ENCODE results near the gene YPEL3. TPM values are rescaled to one million over a fixed set of nuclear protein-coding genes. Genes with fewer than 3 reads are reported as not detected.
A peak's percentile ranks its signal among the peaks of the same experiment; 100 is the strongest.

YPEL3 gene
- total and polyA plus RNA-seq, 12 donors: 14.6 to 454 (median 94.5) TPM

GRCh38 chr16:30084816-30085159 lies 11.2 kb downstream of the YPEL3 start:
- H3K27ac ChIP-seq: peak overlapping the region in 3 of 5 donors; percentile 43 to 83 (median 73)
- 27 to 62% (median 49%) methylated on average over 2 to 17 of the region's 17 CpGs for WGBS, 4 donors
- peaks cover under 1 to 13% of the 10 kb centered on the region in 2 donors for H3K4me1 ChIP-seq (replicated peaks in 1 of 2)

GRCh38 chr16:30084096-30084815 lies 11.8 kb downstream of the YPEL3 start:
- DNase-seq: no peak
- Histone ChIP-seq H3K36me3 (replicated peaks in 1 of 2) (peaks cover 0 to 47% of the 10 kb centered on the region in 2 donors), H3K9me3 (replicated peaks in 1 of 3) (no peaks in the 10 kb centered on the region)

More at GRCh38 chr16:30084816-30085159, 11.2 kb downstream of the YPEL3 start:
- intact Hi-C loops (cut with DNase I): no loop called here
- peak in 2 of 7 donors; percentile 50 to 72 for DNase-seq
- peaks cover 0 to 47% of the 10 kb centered on the region in 2 donors for H3K36me3 ChIP-seq (replicated peaks in 1 of 2)
- TF ChIP-seq POLR2A (IDR thresholded peaks at IDR 0.05): no peak
- no peak for TF ChIP-seq CTCF (IDR thresholded peaks at IDR 0.05)
- no peaks in the 10 kb centered on the region for H3K9me3 ChIP-seq (replicated peaks in 1 of 3)
- H3K4me3 ChIP-seq: no peak overlapping the region
- no peaks in the 10 kb centered on the region for H3K27me3 ChIP-seq

DNA sequence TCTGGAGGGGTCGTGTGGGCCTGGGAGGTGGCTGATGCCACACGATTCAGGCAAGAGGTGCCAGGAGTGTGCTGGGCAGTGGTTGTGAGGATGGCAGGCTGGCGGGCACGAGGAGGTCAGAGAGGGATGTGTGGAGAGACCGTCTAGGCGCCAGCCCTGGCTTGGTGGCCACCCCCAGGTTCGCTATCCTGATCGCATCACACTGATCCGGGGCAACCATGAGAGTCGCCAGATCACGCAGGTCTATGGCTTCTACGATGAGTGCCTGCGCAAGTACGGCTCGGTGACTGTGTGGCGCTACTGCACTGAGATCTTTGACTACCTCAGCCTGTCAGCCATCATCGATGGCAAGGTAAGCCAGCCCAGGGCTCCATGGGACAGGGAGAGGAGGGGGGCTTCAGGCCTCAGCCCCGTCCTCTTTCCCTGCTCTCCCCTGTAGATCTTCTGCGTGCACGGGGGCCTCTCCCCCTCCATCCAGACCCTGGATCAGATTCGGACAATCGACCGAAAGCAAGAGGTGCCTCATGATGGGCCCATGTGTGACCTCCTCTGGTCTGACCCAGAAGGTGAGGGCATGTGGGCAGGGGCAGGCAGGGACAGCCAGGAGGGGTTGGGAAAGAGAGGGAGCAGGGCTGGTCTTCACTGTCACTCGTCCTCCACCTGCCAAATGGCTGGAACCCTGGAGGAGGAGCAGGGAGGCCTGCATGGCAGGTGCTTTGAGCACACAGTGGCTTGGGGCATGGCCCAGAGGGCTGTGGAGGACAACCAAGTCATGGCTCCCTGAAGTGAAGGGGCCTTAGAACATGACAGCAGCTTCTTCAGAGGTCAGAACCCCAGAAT lies 12.6 kb downstream of the YPEL3 start:
- Histone ChIP-seq H3K36me3 (replicated peaks in 1 of 2) (peaks cover 0 to 48% of the 10 kb centered on the region in 2 donors), H3K4me1 (replicated peaks in 1 of 2) (peaks cover 13 to 26% of the 10 kb centered on the region in 2 donors), H3K27ac (peak overlapping the region in 1 of 5 donors; percentile 83), H3K27me3 (no peaks in the 10 kb centered on the region), H3K4me3 (no peak overlapping the region), H3K9me3 (replicated peaks in 1 of 3) (no peaks in the 10 kb centered on the region)
- DNase-seq: no peak
- no peak for TF ChIP-seq CTCF (IDR thresholded peaks at IDR 0.05)
- TF ChIP-seq POLR2A (IDR thresholded peaks at IDR 0.05): no peak
- 88 to 94% (median 92%) methylated on average over 17 to 24 of the region's 24 CpGs for WGBS, 4 donors
- intact Hi-C loops (cut with DNase I): no loop called here

More at GRCh38 chr16:30084096-30084815, 11.8 kb downstream of the YPEL3 start:
- peak overlapping the region in 2 of 5 donors; percentile 73 to 83 for H3K27ac ChIP-seq
- intact Hi-C loops (cut with DNase I): no loop called here
- WGBS, 4 donors: 73 to 93% (median 84%) methylated on average over 8 to 18 of the region's 18 CpGs
- peaks cover 6 to 18% of the 10 kb centered on the region in 2 donors for H3K4me1 ChIP-seq (replicated peaks in 1 of 2)
- H3K4me3 ChIP-seq: no peak overlapping the region
- no peaks in the 10 kb centered on the region for H3K27me3 ChIP-seq
- TF ChIP-seq POLR2A (IDR thresholded peaks at IDR 0.05) (no peak), CTCF (IDR thresholded peaks at IDR 0.05) (no peak)

GRCh38 chr16:30082545-30083090 lies 13.4 kb downstream of the YPEL3 start:
- TF ChIP-seq POLR2A (IDR thresholded peaks at IDR 0.05) (no peak), CTCF (IDR thresholded peaks at IDR 0.05) (no peak)
- H3K4me1 ChIP-seq (replicated peaks in 1 of 2): peaks cover 21 to 34% of the 10 kb centered on the region in 2 donors
- DNase-seq: no peak
- H3K27ac ChIP-seq: no peak overlapping the region
- peaks cover 0 to 56% of the 10 kb centered on the region in 2 donors for H3K36me3 ChIP-seq (replicated peaks in 1 of 2)
- WGBS, 4 donors: 86 to 90% (median 87%) methylated on average over 11 to 20 of the region's 20 CpGs
- intact Hi-C loops (cut with DNase I): no loop called here
- no peaks in the 10 kb centered on the region for H3K9me3 ChIP-seq (replicated peaks in 1 of 3)
- no peaks in the 10 kb centered on the region for H3K27me3 ChIP-seq
- no peak overlapping the region for H3K4me3 ChIP-seq

Data from adrenal gland (tissue), 12 donors.